ENCODE results near the gene CFAP47. TPM values are rescaled to one million over a fixed set of nuclear protein-coding genes. Genes with fewer than 3 reads are reported as not detected.

The CFAP47 gene
- total RNA-seq, 1 experiment from 2014 or later: 0.21 TPM

DNA sequence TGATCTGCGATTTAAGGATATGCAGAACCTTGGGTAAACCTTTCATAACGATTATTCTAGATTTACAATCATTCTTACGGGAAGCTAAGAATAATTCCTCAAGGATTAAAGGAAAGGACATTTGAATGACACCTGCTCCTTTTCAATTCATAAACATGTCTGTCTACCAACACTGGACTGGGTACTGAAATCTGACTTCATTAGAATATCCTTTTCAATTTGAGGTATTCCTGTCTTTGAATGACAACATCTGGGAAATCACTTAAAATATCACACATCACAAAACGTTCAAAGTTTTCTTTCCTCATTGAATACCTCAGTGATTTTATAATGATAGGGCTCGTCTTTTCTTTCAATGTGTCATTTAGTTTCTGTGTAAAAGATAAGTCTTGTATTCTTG, 87.7 kb downstream of the CFAP47 start:
- no peaks in the 10 kb centered on the region for H3K4me1 Mint-ChIP-seq (ENCODE audit: low read depth, unreplicated experiment)
- no peaks in the 10 kb centered on the region for H3K36me3 Mint-ChIP-seq (ENCODE audit: insufficient read depth, unreplicated experiment)
- CTCF ChIA-PET: no interaction called here
- no peak overlapping the region for H3K27ac Mint-ChIP-seq (ENCODE audit: unreplicated experiment)
- no peaks in the 10 kb centered on the region for H3K9me3 Mint-ChIP-seq (ENCODE audit: low read depth, unreplicated experiment)
- intact Hi-C loops (cut with micrococcal nuclease; ENCODE audit: unreplicated experiment): no loop called here
- TF ChIP-seq, protein P1, sequence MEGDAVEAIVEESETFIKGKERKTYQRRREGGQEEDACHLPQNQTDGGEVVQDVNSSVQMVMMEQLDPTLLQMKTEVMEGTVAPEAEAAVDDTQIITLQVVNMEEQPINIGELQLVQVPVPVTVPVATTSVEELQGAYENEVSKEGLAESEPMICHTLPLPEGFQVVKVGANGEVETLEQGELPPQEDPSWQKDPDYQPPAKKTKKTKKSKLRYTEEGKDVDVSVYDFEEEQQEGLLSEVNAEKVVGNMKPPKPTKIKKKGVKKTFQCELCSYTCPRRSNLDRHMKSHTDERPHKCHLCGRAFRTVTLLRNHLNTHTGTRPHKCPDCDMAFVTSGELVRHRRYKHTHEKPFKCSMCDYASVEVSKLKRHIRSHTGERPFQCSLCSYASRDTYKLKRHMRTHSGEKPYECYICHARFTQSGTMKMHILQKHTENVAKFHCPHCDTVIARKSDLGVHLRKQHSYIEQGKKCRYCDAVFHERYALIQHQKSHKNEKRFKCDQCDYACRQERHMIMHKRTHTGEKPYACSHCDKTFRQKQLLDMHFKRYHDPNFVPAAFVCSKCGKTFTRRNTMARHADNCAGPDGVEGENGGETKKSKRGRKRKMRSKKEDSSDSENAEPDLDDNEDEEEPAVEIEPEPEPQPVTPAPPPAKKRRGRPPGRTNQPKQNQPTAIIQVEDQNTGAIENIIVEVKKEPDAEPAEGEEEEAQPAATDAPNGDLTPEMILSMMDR (IDR thresholded peaks at IDR 0.05; ENCODE audit: unreplicated experiment): no peak
- no peak overlapping the region for H3K4me3 Mint-ChIP-seq (ENCODE audit: low read depth, unreplicated experiment)
- no peaks in the 10 kb centered on the region for H3K27me3 Mint-ChIP-seq (ENCODE audit: unreplicated experiment)
- DNase-seq: no peak
- no TSS peak for BruUV-seq (replicated peaks)

DNA sequence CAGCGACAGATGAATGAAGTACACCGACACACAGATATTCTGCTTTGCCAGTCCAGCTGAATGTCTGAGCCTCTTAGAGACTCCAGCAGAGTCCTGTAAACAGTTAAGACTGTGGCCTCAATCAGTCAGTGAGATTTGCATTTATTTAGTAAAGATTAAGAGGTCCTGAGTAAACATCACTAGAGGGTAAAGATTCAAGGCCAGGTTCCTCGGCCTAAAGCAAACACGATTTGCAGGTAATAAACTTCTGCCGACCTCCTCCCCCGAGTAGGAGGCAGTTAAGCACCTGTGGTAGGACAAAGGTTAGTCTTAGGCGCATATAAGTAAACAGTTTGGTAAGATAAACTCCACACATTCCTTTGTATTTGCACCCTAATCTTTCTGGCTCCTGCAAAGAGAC, 99.6 kb downstream of the CFAP47 start:
- Mint-ChIP-seq H3K36me3 (ENCODE audit: insufficient read depth, unreplicated experiment) (no peaks in the 10 kb centered on the region), H3K27ac (ENCODE audit: unreplicated experiment) (no peak overlapping the region), H3K27me3 (ENCODE audit: unreplicated experiment) (no peaks in the 10 kb centered on the region), H3K4me3 (ENCODE audit: low read depth, unreplicated experiment) (no peak overlapping the region), H3K4me1 (ENCODE audit: low read depth, unreplicated experiment) (no peaks in the 10 kb centered on the region), H3K9me3 (ENCODE audit: low read depth, unreplicated experiment) (peaks cover 4% of the 10 kb centered on the region)
- DNase-seq: no peak
- CTCF ChIA-PET: no interaction called here
- TF ChIP-seq, protein P1 (IDR thresholded peaks at IDR 0.05; ENCODE audit: unreplicated experiment): no peak
- intact Hi-C loops (cut with micrococcal nuclease; ENCODE audit: unreplicated experiment): no loop called here
- no TSS peak for BruUV-seq (replicated peaks)

DNA sequence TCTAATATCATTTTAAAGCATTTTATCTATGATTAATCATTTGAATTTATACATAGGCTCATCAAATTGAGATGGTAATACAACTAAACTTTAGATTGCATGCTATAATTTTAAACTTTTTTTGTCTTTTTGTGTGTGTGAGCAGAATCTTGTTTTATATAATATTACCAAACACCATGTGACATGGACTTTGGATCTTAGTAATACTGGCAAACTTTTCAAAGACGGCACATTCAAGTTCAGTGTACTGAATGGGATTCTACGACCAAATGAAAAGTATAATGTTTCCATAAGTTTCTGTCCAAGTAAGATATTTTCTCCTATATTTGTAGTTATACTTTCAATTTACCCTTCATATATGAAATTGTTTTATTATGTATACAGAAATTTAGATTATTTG, 116.0 kb downstream of the CFAP47 start:
- Mint-ChIP-seq H3K9me3 (ENCODE audit: low read depth, unreplicated experiment) (no peaks in the 10 kb centered on the region), H3K27me3 (ENCODE audit: unreplicated experiment) (no peaks in the 10 kb centered on the region), H3K27ac (ENCODE audit: unreplicated experiment) (no peak overlapping the region), H3K4me3 (ENCODE audit: low read depth, unreplicated experiment) (no peak overlapping the region), H3K4me1 (ENCODE audit: low read depth, unreplicated experiment) (no peaks in the 10 kb centered on the region), H3K36me3 (ENCODE audit: insufficient read depth, unreplicated experiment) (no peaks in the 10 kb centered on the region)
- no peak for DNase-seq
- intact Hi-C loops (cut with micrococcal nuclease; ENCODE audit: unreplicated experiment): no loop called here
- BruUV-seq (replicated peaks): no TSS peak
- CTCF ChIA-PET: no interaction called here
- TF ChIP-seq, protein P1 (IDR thresholded peaks at IDR 0.05; ENCODE audit: unreplicated experiment): no peak

- no TSS peak for BruUV-seq (replicated peaks)
Observed at GRCh38 chrX:36062778-36063177, 143.2 kb downstream of the CFAP47 start.

More at GRCh38 chrX:36062778-36063177, 143.2 kb downstream of the CFAP47 start:
- DNase-seq: no peak
- Mint-ChIP-seq H3K4me1 (ENCODE audit: low read depth, unreplicated experiment) (no peaks in the 10 kb centered on the region), H3K36me3 (ENCODE audit: insufficient read depth, unreplicated experiment) (no peaks in the 10 kb centered on the region), H3K9me3 (ENCODE audit: low read depth, unreplicated experiment) (peaks cover 2% of the 10 kb centered on the region), H3K4me3 (ENCODE audit: low read depth, unreplicated experiment) (no peak overlapping the region), H3K27me3 (ENCODE audit: unreplicated experiment) (no peaks in the 10 kb centered on the region), H3K27ac (ENCODE audit: unreplicated experiment) (no peak overlapping the region)
- intact Hi-C loops (cut with micrococcal nuclease; ENCODE audit: unreplicated experiment): no loop called here
- TF ChIP-seq, protein P1 (IDR thresholded peaks at IDR 0.05; ENCODE audit: unreplicated experiment): no peak
- CTCF ChIA-PET: no interaction called here

All from Calu3 (cell line).